Activated CD4-positive, alpha-beta T cell treated with anti-CD3 and anti-CD28 coated beads, Interleukin-2, amount 10 ng/mL, durations not matched to agents 24 days and 14 days (primary cell): ENCODE results near the gene LIN28B. TPM values are rescaled to one million over a fixed set of nuclear protein-coding genes. Genes with fewer than 3 reads are reported as not detected.

Experiments
- DNase-seq: peaks from one replicate; pipeline ENCODE4 v3.0.0; 2022
- H3K27ac Mint-ChIP-seq: one replicate; pipeline ENCODE4 v1.8.0; 2022; ENCODE audit warnings: mild to moderate bottlenecking, mixed read lengths
- H3K27me3 Mint-ChIP-seq: one replicate; pipeline ENCODE4 v1.8.0; 2022; ENCODE audit warnings: mixed read lengths
- H3K36me3 Mint-ChIP-seq: one replicate; pipeline ENCODE4 v1.8.0; 2022; ENCODE audit warnings: low read depth, mild to moderate bottlenecking, mixed read lengths
- H3K4me1 Mint-ChIP-seq: one replicate; pipeline ENCODE4 v1.8.0; 2021; ENCODE audit warnings: mixed read lengths
- H3K4me3 Mint-ChIP-seq: one replicate; pipeline ENCODE4 v1.8.0; 2022; ENCODE audit warnings: mild to moderate bottlenecking, moderate library complexity, mixed read lengths
- H3K9me3 Mint-ChIP-seq: one replicate; pipeline ENCODE4 v1.8.0; 2021; ENCODE audit warnings: mixed read lengths
- intact Hi-C: fragments of 100-400 bp; cut with micrococcal nuclease; formaldehyde crosslinking; loops from one replicate; pipeline ENCODE4 v1.15.1; 2023
- total RNA-seq: library from RNA; stranded (reverse); gene quantifications from 2 replicates; pipeline ENCODE4 v1.2.3, GENCODE V29; 2022

Gene LIN28B
- total RNA-seq, 1 donor from 2014 or later = not detected

- Mint-ChIP-seq H3K36me3 (no peaks in the 10 kb centered on the region), H3K27ac (no peak overlapping the region), H3K4me1 (no peaks in the 10 kb centered on the region), H3K27me3 (peaks cover 22% of the 10 kb centered on the region), H3K9me3 (no peaks in the 10 kb centered on the region), H3K4me3 (no peak overlapping the region)
- no peak for DNase-seq
- intact Hi-C loops = no loop called here
Observed at GRCh38 chr6:105107207-105107606, 150.3 kb downstream of the LIN28B start.

- H3K27ac Mint-ChIP-seq = no peak overlapping the region
- no peaks in the 10 kb centered on the region for H3K36me3 Mint-ChIP-seq
Observed at GRCh38 chr6:105108631-105109262, 151.8 kb downstream of the LIN28B start.

GRCh38 chr6:105109955-105110895 lies 153.3 kb downstream of the LIN28B start:
- Mint-ChIP-seq H3K9me3 (no peaks in the 10 kb centered on the region), H3K4me1 (no peaks in the 10 kb centered on the region), H3K36me3 (no peaks in the 10 kb centered on the region), H3K27me3 (peaks cover 26% of the 10 kb centered on the region), H3K4me3 (no peak overlapping the region), H3K27ac (no peak overlapping the region)
- intact Hi-C loops = no loop called here
- no peak for DNase-seq

More at GRCh38 chr6:105108631-105109262, 151.8 kb downstream of the LIN28B start:
- Mint-ChIP-seq H3K4me3 (no peak overlapping the region), H3K27me3 (peaks cover 25% of the 10 kb centered on the region), H3K9me3 (no peaks in the 10 kb centered on the region), H3K4me1 (no peaks in the 10 kb centered on the region)
- intact Hi-C loops = no loop called here
- DNase-seq = no peak

- no peaks in the 10 kb centered on the region for H3K4me1 Mint-ChIP-seq
- intact Hi-C loops = no loop called here
- H3K4me3 Mint-ChIP-seq = no peak overlapping the region
- H3K9me3 Mint-ChIP-seq = no peaks in the 10 kb centered on the region
- H3K27me3 Mint-ChIP-seq = peaks cover 26% of the 10 kb centered on the region
- no peaks in the 10 kb centered on the region for H3K36me3 Mint-ChIP-seq
- DNase-seq = no peak
- no peak overlapping the region for H3K27ac Mint-ChIP-seq
Observed at GRCh38 chr6:105111105-105111504, 154.2 kb downstream of the LIN28B start.

GRCh38 chr6:105111871-105112270 lies 155.0 kb downstream of the LIN28B start:
- H3K4me3 Mint-ChIP-seq = no peak overlapping the region

GRCh38 chr6:105112577-105112976 lies 155.7 kb downstream of the LIN28B start:
- intact Hi-C loops = no loop called here
- no peaks in the 10 kb centered on the region for H3K4me1 Mint-ChIP-seq
- no peak overlapping the region for H3K27ac Mint-ChIP-seq
- no peak for DNase-seq
- no peaks in the 10 kb centered on the region for H3K36me3 Mint-ChIP-seq
- H3K9me3 Mint-ChIP-seq = no peaks in the 10 kb centered on the region
- peaks cover 30% of the 10 kb centered on the region for H3K27me3 Mint-ChIP-seq
- H3K4me3 Mint-ChIP-seq = no peak overlapping the region

More at GRCh38 chr6:105111871-105112270, 155.0 kb downstream of the LIN28B start:
- H3K4me1 Mint-ChIP-seq = no peaks in the 10 kb centered on the region
- intact Hi-C loops = no loop called here
- no peaks in the 10 kb centered on the region for H3K36me3 Mint-ChIP-seq
- H3K9me3 Mint-ChIP-seq = no peaks in the 10 kb centered on the region
- no peak for DNase-seq
- H3K27ac Mint-ChIP-seq = no peak overlapping the region
- peaks cover 29% of the 10 kb centered on the region for H3K27me3 Mint-ChIP-seq

- no peaks in the 10 kb centered on the region for H3K9me3 Mint-ChIP-seq
- no peaks in the 10 kb centered on the region for H3K4me1 Mint-ChIP-seq
- intact Hi-C loops = no loop called here
- H3K27ac Mint-ChIP-seq = no peak overlapping the region
- H3K4me3 Mint-ChIP-seq = no peak overlapping the region
- peaks cover 28% of the 10 kb centered on the region for H3K27me3 Mint-ChIP-seq
- no peaks in the 10 kb centered on the region for H3K36me3 Mint-ChIP-seq
- no peak for DNase-seq
Observed at GRCh38 chr6:105113422-105113821, 156.5 kb downstream of the LIN28B start.

GRCh38 chr6:105116150-105116549 lies 159.2 kb downstream of the LIN28B start:
- intact Hi-C loops = no loop called here
- Mint-ChIP-seq H3K36me3 (no peaks in the 10 kb centered on the region), H3K9me3 (no peaks in the 10 kb centered on the region), H3K27me3 (peaks cover 28% of the 10 kb centered on the region), H3K4me3 (no peak overlapping the region), H3K4me1 (no peaks in the 10 kb centered on the region), H3K27ac (no peak overlapping the region)
- no peak for DNase-seq

- intact Hi-C loops = no loop called here
- Mint-ChIP-seq H3K9me3 (no peaks in the 10 kb centered on the region), H3K27ac (no peak overlapping the region), H3K27me3 (peaks cover 21% of the 10 kb centered on the region), H3K4me3 (no peak overlapping the region), H3K36me3 (no peaks in the 10 kb centered on the region), H3K4me1 (no peaks in the 10 kb centered on the region)
- DNase-seq = no peak
Observed at GRCh38 chr6:105120570-105120969, 163.7 kb downstream of the LIN28B start.

GRCh38 chr6:105121981-105122380 lies 165.1 kb downstream of the LIN28B start:
- H3K27ac Mint-ChIP-seq = no peak overlapping the region
- intact Hi-C loops = no loop called here
- H3K4me3 Mint-ChIP-seq = no peak overlapping the region
- H3K4me1 Mint-ChIP-seq = no peaks in the 10 kb centered on the region
- H3K9me3 Mint-ChIP-seq = no peaks in the 10 kb centered on the region
- DNase-seq = no peak
- H3K27me3 Mint-ChIP-seq = peaks cover 19% of the 10 kb centered on the region
- H3K36me3 Mint-ChIP-seq = no peaks in the 10 kb centered on the region

- H3K36me3 Mint-ChIP-seq = no peaks in the 10 kb centered on the region
- no peak overlapping the region for H3K27ac Mint-ChIP-seq
- peaks cover 20% of the 10 kb centered on the region for H3K27me3 Mint-ChIP-seq
- H3K4me1 Mint-ChIP-seq = no peaks in the 10 kb centered on the region
- H3K9me3 Mint-ChIP-seq = no peaks in the 10 kb centered on the region
- intact Hi-C loops = no loop called here
- H3K4me3 Mint-ChIP-seq = no peak overlapping the region
- no peak for DNase-seq
Observed at GRCh38 chr6:105122717-105123116, 165.8 kb downstream of the LIN28B start.

Other genes with a start within 250 kb of the LIN28B start
- gene HACE1, start 97.2 kb upstream of the LIN28B start, total RNA-seq = 18.6 and 21.3 TPM in 2 replicates
- not detected in 2 replicates for gene POPDC3, start 222.9 kb downstream of the LIN28B start, total RNA-seq